ENCODE results near the gene MYO1G. TPM values are rescaled to one million over a fixed set of nuclear protein-coding genes. Genes with fewer than 3 reads are reported as not detected.

The MYO1G gene
- total RNA-seq (2022; extraction: Qiagen RNA extraction): 0.12 to 0.28 TPM (median 0.16 TPM) in 5 replicates

GRCh38 chr7:44978511-44979366 lies at the start of gene MYO1G:
MYO1G (minus strand) TSS chr7:44979015; CDS start chr7:44978961, 54 bp downstream.

DNA sequence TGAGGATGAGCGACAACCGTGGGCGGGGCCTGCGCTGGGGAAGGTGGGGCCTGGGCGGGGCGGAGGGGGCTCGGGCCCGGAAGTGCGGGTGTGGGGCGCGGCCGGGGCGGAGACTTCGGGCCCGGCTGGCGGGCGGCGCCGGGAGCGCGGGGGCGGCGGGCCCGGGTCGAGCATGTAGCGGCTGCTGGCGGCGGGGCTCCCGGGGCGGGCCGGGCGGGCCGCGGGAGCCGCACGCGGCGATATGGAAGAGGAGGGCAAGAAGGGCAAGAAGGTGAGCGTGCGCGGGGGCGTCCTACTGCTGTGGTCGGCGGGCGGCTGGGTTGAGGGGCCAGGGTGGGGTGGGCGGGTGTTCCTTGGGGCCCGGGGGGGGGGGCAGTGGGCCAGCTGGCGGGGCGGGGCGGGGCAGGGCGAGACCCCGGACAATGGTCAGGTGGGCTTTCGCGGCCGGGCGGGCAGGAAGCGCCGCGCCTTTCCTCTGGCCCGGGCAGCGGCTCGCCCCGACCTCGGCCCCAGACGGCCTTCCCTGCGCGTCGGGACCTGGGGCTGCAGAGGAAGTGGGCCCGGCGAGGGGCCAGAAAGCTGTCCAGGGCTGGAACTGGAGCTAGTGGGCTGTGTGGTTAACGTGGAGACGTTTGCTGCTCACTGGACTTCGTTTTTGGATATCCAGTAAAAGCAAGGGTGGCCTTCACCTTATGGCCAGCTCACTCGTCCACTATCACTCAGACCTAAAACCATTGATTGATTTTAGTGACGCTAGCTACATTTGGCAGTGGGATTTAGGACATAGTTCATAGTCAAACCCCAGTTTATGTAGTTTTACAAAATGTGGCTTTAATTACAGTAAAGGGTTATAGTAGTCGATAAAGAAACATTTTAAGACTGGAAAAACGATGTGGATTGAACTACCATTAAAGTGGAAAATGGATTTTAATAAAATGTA lies 21.5 kb upstream of the MYO1G start, which contains the start of gene CCM2:
CCM2 (plus strand) TSS at position 109 of the 940 bp plus-strand sequence; CDS start at position 242, 133 bp downstream.

Other genes with a start within 250 kb of the MYO1G start
- 22.9 to 33.2 TPM (median 30.9 TPM) in 5 replicates for gene ZMIZ2, start 230.2 kb downstream of the MYO1G start, total RNA-seq (2022; extraction: Qiagen RNA extraction)
- gene PPIA, start 182.3 kb downstream of the MYO1G start, total RNA-seq (2022; extraction: Qiagen RNA extraction): 5,094 to 6,229 TPM (median 5,140 TPM) in 5 replicates
- gene H2AZ2, start 130.9 kb downstream of the MYO1G start, total RNA-seq (2022; extraction: Qiagen RNA extraction): 217 to 265 TPM (median 250 TPM) in 5 replicates
- gene PURB, start 93.5 kb downstream of the MYO1G start, total RNA-seq (2022; extraction: Qiagen RNA extraction): 10.8 to 13.8 TPM (median 12.9 TPM) in 5 replicates
- gene CCM2, start 21.2 kb upstream of the MYO1G start, total RNA-seq (2022; extraction: Qiagen RNA extraction): 41.1 to 50.3 TPM (median 48.7 TPM) in 5 replicates
- gene NACAD, start 110.0 kb upstream of the MYO1G start, total RNA-seq (2022; extraction: Qiagen RNA extraction): 0.10 to 0.40 TPM (median 0.28 TPM) in 5 replicates
- gene TBRG4, start 132.7 kb upstream of the MYO1G start, total RNA-seq (2022; extraction: Qiagen RNA extraction): 103 to 112 TPM (median 107 TPM) in 5 replicates
- gene RAMP3, start 178.8 kb upstream of the MYO1G start, total RNA-seq (2022; extraction: Qiagen RNA extraction): not detected in 5 replicates